ENCODE results near the gene MRPL43.

The MRPL43 gene

DNA sequence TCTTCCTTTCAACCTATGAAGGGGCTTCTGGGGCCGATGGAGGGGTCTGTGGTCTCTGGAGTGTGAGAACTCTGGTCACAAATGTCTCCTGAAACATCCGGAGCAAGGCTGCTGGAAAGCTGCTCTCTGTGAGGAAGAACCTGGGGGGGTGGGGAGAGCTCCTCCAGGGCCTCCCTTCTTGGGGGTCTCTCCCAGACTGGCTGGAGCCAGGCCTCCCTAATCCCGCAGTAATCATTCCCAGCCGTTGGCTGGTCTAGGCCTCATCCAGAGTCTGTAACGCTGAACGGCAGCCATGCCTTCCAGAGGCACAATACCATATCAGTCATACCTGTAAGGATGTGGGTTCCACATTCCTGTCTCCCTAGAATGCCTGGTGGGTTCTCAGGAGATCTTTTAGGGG, 7.9 kb upstream of the MRPL43 start:
- Histone ChIP-seq H3K9ac (ENCODE audit: low read length) (no peak overlapping the region), H4K91ac (ENCODE audit: low read length) (no peak overlapping the region), H3K18ac (ENCODE audit: low read depth in 1 of 2, low read length in 2 of 2) (no peak overlapping the region), H3K4me1 (ENCODE audit: control insufficient read depth, insufficient read depth, low read depth, low read length) (peaks cover 21% of the 10 kb centered on the region), H3K23ac (ENCODE audit: low read length in 2 of 2) (no peak overlapping the region), H3K27me3 (ENCODE audit: control insufficient read depth in 1 of 2, insufficient read depth in 1 of 2, low read length in 2 of 2) (no peaks in the 10 kb centered on the region), H2BK120ac (ENCODE audit: low read depth, low read length) (no peak overlapping the region), H2BK12ac (ENCODE audit: low read length in 2 of 2) (no peak overlapping the region), H2AK5ac (ENCODE audit: low read length, severe bottlenecking) (peak overlapping the region; percentile 48), H2AFZ (ENCODE audit: low read depth, low read length) (no peak overlapping the region), H2BK15ac (ENCODE audit: low read depth, poor library complexity, severe bottlenecking) (no peak overlapping the region), H3K4me2 (ENCODE audit: low read length, poor library complexity, severe bottlenecking) (no peak overlapping the region), H4K8ac (ENCODE audit: low read length) (no peak overlapping the region), H3K79me1 (replicated peaks; ENCODE audit: low read length, poor library complexity, severe bottlenecking) (peaks cover 16% of the 10 kb centered on the region), H2BK5ac (ENCODE audit: low read depth, low read length, poor library complexity, severe bottlenecking) (no peak overlapping the region), H3K4ac (ENCODE audit: low read depth in 1 of 2, low read length in 2 of 2) (no peak overlapping the region), H3K14ac (ENCODE audit: low read length in 2 of 2) (no peak overlapping the region), H3K36me3 (ENCODE audit: control insufficient read depth in 1 of 2, insufficient read depth in 2 of 2, low read depth in 1 of 2, low read length in 2 of 2) (peaks cover 31 to 33% of the 10 kb centered on the region in 2 experiments), H3K27ac (ENCODE audit: low read length, poor library complexity, severe bottlenecking) (no peak overlapping the region), H3K4me3 (ENCODE audit: insufficient read depth in 1 of 2, low read depth in 1 of 2, low read length in 2 of 2) (no peak overlapping the region), H3K9me3 (ENCODE audit: control insufficient read depth, low read length) (no peaks in the 10 kb centered on the region)
- WGBS = 44% methylated on average over 6 of the region's 6 CpGs
- no peak for DNase-seq

DNA sequence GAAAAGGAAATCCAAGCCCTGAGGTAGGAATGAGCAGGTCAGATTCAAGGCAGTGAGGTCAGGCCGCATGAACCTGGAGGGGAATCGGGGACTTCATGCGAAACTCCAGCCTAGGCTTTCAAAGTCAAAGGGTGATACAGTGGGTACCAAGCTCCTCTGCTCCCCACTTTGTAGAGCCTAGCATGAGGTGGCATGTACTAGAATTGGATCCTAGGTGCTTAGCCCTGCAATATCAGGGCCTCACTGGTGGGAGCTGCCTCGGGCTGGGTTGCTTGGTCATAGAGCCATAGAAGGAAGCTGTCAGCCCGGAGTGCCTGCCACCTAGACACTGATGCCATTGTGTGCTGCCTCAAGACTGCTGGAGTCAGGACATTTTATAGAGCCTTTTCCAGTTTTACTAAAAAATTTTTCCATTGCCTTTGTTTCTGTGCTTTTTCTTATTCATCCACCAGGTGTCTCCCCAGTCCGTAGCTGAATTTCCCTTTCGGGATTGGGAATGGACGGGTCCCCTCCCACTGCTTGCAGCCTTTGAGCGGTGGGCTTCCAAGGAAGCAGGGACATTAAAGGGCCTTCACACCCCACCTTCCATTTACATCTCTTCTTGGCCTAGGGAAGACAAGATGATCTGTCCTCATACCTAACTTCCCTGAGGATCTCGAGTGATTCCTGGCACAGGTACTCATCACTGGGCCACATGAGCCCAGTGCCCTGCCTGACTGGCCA, 6.8 kb upstream of the MRPL43 start:
- WGBS = 63% methylated on average over 10 of the region's 10 CpGs
- Histone ChIP-seq H3K23ac (ENCODE audit: low read length in 2 of 2) (no peak overlapping the region), H2AFZ (ENCODE audit: low read depth, low read length) (no peak overlapping the region), H4K8ac (ENCODE audit: low read length) (peak overlapping the region; percentile 4), H3K27ac (ENCODE audit: low read length, poor library complexity, severe bottlenecking) (no peak overlapping the region), H3K4me3 (ENCODE audit: insufficient read depth in 1 of 2, low read depth in 1 of 2, low read length in 2 of 2) (no peak overlapping the region), H3K4ac (ENCODE audit: low read depth in 1 of 2, low read length in 2 of 2) (no peak overlapping the region), H3K36me3 (ENCODE audit: control insufficient read depth in 1 of 2, insufficient read depth in 2 of 2, low read depth in 1 of 2, low read length in 2 of 2) (peaks cover 41 to 42% of the 10 kb centered on the region in 2 experiments), H2BK120ac (ENCODE audit: low read depth, low read length) (no peak overlapping the region), H2BK15ac (ENCODE audit: low read depth, poor library complexity, severe bottlenecking) (no peak overlapping the region), H3K27me3 (ENCODE audit: control insufficient read depth in 1 of 2, insufficient read depth in 1 of 2, low read length in 2 of 2) (no peaks in the 10 kb centered on the region), H2AK5ac (ENCODE audit: low read length, severe bottlenecking) (peak overlapping the region; percentile 31), H3K9ac (ENCODE audit: low read length) (no peak overlapping the region), H3K79me1 (replicated peaks; ENCODE audit: low read length, poor library complexity, severe bottlenecking) (peaks cover 22% of the 10 kb centered on the region), H2BK5ac (ENCODE audit: low read depth, low read length, poor library complexity, severe bottlenecking) (no peak overlapping the region), H3K4me1 (ENCODE audit: control insufficient read depth, insufficient read depth, low read depth, low read length) (peaks cover 21% of the 10 kb centered on the region), H3K18ac (ENCODE audit: low read depth in 1 of 2, low read length in 2 of 2) (no peak overlapping the region), H4K91ac (ENCODE audit: low read length) (no peak overlapping the region), H2BK12ac (ENCODE audit: low read length in 2 of 2) (no peak overlapping the region), H3K4me2 (ENCODE audit: low read length, poor library complexity, severe bottlenecking) (no peak overlapping the region), H3K9me3 (ENCODE audit: control insufficient read depth, low read length) (no peaks in the 10 kb centered on the region), H3K14ac (ENCODE audit: low read length in 2 of 2) (no peak overlapping the region)
- peak; percentile 64 for DNase-seq

DNA sequence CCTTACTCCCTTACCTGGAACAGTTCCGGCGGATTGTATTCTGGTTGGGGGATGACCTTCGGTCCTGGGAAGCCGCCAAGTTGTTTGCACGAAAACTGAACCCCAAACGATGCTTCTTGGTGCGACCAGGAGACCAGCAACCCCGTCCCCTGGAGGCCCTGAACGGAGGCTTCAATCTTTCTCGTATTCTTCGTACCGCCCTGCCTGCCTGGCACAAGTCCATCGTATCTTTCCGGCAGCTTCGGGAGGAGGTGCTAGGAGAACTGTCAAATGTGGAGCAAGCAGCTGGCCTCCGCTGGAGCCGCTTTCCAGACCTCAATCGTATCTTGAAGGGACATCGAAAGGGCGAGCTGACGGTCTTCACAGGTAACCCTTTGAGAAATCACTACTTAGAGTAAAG, 1.8 kb upstream of the MRPL43 start:
- no peak overlapping the region for H4K8ac ChIP-seq (ENCODE audit: low read length)
- no peak overlapping the region for H2BK120ac ChIP-seq (ENCODE audit: low read depth, low read length)
- H3K27ac ChIP-seq (ENCODE audit: low read length, poor library complexity, severe bottlenecking) = no peak overlapping the region
- H3K9ac ChIP-seq (ENCODE audit: low read length) = peak overlapping the region; percentile 33
- H3K4me3 ChIP-seq (ENCODE audit: insufficient read depth in 1 of 2, low read depth in 1 of 2, low read length in 2 of 2) = no peak overlapping the region
- H2AK5ac ChIP-seq (ENCODE audit: low read length, severe bottlenecking) = no peak overlapping the region
- no peak overlapping the region for H2BK15ac ChIP-seq (ENCODE audit: low read depth, poor library complexity, severe bottlenecking)
- H3K27me3 ChIP-seq (ENCODE audit: control insufficient read depth in 1 of 2, insufficient read depth in 1 of 2, low read length in 2 of 2) = no peaks in the 10 kb centered on the region
- H3K14ac ChIP-seq (ENCODE audit: low read length in 2 of 2) = no peak overlapping the region
- H3K36me3 ChIP-seq (ENCODE audit: control insufficient read depth in 1 of 2, insufficient read depth in 2 of 2, low read depth in 1 of 2, low read length in 2 of 2) = peaks cover 56 to 57% of the 10 kb centered on the region in 2 experiments
- DNase-seq = no peak
- H3K18ac ChIP-seq (ENCODE audit: low read depth in 1 of 2, low read length in 2 of 2) = no peak overlapping the region
- 97% methylated on average over 21 of the region's 21 CpGs for WGBS
- no peak overlapping the region for H2BK5ac ChIP-seq (ENCODE audit: low read depth, low read length, poor library complexity, severe bottlenecking)
- peaks cover 24% of the 10 kb centered on the region for H3K4me1 ChIP-seq (ENCODE audit: control insufficient read depth, insufficient read depth, low read depth, low read length)
- no peak overlapping the region for H3K23ac ChIP-seq (ENCODE audit: low read length in 2 of 2)
- H3K4me2 ChIP-seq (ENCODE audit: low read length, poor library complexity, severe bottlenecking) = no peak overlapping the region
- H4K91ac ChIP-seq (ENCODE audit: low read length) = no peak overlapping the region
- H3K9me3 ChIP-seq (ENCODE audit: control insufficient read depth, low read length) = no peaks in the 10 kb centered on the region
- no peak overlapping the region for H2BK12ac ChIP-seq (ENCODE audit: low read length in 2 of 2)
- peaks cover 41% of the 10 kb centered on the region for H3K79me1 ChIP-seq (replicated peaks; ENCODE audit: low read length, poor library complexity, severe bottlenecking)
- no peak overlapping the region for H3K4ac ChIP-seq (ENCODE audit: low read depth in 1 of 2, low read length in 2 of 2)
- H2AFZ ChIP-seq (ENCODE audit: low read depth, low read length) = no peak overlapping the region

DNA sequence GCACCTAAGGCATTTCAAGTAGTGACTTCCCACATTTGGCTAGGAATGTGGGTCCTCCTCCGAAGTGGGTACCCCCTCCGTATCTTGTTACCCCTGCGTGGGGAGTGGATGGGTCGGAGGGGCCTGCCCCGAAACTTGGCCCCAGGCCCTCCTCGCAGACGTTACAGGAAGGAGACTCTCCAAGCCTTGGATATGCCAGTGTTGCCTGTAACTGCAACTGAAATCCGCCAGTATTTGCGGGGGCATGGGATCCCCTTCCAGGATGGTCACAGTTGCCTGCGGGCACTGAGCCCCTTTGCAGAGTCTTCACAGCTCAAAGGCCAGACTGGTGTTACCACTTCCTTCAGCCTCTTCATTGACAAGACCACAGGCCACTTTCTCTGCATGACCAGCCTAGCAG, 869 bp upstream of the MRPL43 start:
- H2AFZ ChIP-seq (ENCODE audit: low read depth, low read length) = no peak overlapping the region
- no peak overlapping the region for H3K27ac ChIP-seq (ENCODE audit: low read length, poor library complexity, severe bottlenecking)
- H3K18ac ChIP-seq (ENCODE audit: low read depth in 1 of 2, low read length in 2 of 2) = no peak overlapping the region
- peaks cover 51 to 56% of the 10 kb centered on the region in 2 experiments for H3K36me3 ChIP-seq (ENCODE audit: control insufficient read depth in 1 of 2, insufficient read depth in 2 of 2, low read depth in 1 of 2, low read length in 2 of 2)
- H4K91ac ChIP-seq (ENCODE audit: low read length) = no peak overlapping the region
- H2BK12ac ChIP-seq (ENCODE audit: low read length in 2 of 2) = no peak overlapping the region
- no peak overlapping the region for H3K23ac ChIP-seq (ENCODE audit: low read length in 2 of 2)
- H3K4me3 ChIP-seq (ENCODE audit: insufficient read depth in 1 of 2, low read depth in 1 of 2, low read length in 2 of 2) = peak overlapping the region; percentile 92 to 94
- peaks cover 24% of the 10 kb centered on the region for H3K4me1 ChIP-seq (ENCODE audit: control insufficient read depth, insufficient read depth, low read depth, low read length)
- H2BK120ac ChIP-seq (ENCODE audit: low read depth, low read length) = no peak overlapping the region
- H3K9ac ChIP-seq (ENCODE audit: low read length) = peak overlapping the region; percentile 90
- no peak overlapping the region for H3K14ac ChIP-seq (ENCODE audit: low read length in 2 of 2)
- 80% methylated on average over 10 of the region's 10 CpGs for WGBS
- H2BK5ac ChIP-seq (ENCODE audit: low read depth, low read length, poor library complexity, severe bottlenecking) = no peak overlapping the region
- no peak overlapping the region for H4K8ac ChIP-seq (ENCODE audit: low read length)
- DNase-seq = no peak
- no peaks in the 10 kb centered on the region for H3K27me3 ChIP-seq (ENCODE audit: control insufficient read depth in 1 of 2, insufficient read depth in 1 of 2, low read length in 2 of 2)
- H3K4ac ChIP-seq (ENCODE audit: low read depth in 1 of 2, low read length in 2 of 2) = no peak overlapping the region
- H2AK5ac ChIP-seq (ENCODE audit: low read length, severe bottlenecking) = no peak overlapping the region
- peak overlapping the region; percentile 60 for H3K4me2 ChIP-seq (ENCODE audit: low read length, poor library complexity, severe bottlenecking)
- peaks cover 43% of the 10 kb centered on the region for H3K79me1 ChIP-seq (replicated peaks; ENCODE audit: low read length, poor library complexity, severe bottlenecking)
- no peaks in the 10 kb centered on the region for H3K9me3 ChIP-seq (ENCODE audit: control insufficient read depth, low read length)
- no peak overlapping the region for H2BK15ac ChIP-seq (ENCODE audit: low read depth, poor library complexity, severe bottlenecking)
